Colonic mucosa (tissue), 4 donors: ENCODE measurements around the gene IL1RAPL2. TPM values are rescaled to one million over a fixed set of nuclear protein-coding genes. Genes with fewer than 3 reads are reported as not detected.

ENCODE experiments used
- DNase-seq: peaks from one replicate; pipeline ENCODE4 v3.0.0-alpha.2; 2020
- H3K27ac ChIP-seq: fragments of 200-600 bp; one replicate; pipeline ENCODE4 v1.8.0; 2021
- H3K27me3 ChIP-seq: fragments of 200-600 bp; one replicate; pipeline ENCODE4 v1.8.0; 2021
- H3K36me3 ChIP-seq: fragments of 200-600 bp; one replicate; pipeline ENCODE4 v1.8.0; 2021
- H3K4me1 ChIP-seq: fragments of 200-600 bp; one replicate; pipeline ENCODE4 v1.8.0; 2021; ENCODE audit warnings: mild to moderate bottlenecking
- H3K4me3 ChIP-seq: fragments of 200-600 bp; one replicate; pipeline ENCODE4 v1.8.0; 2021
- H3K9ac ChIP-seq, 2 donors: one replicate each; pipeline ENCODE4 v1.7.0; 2013; ENCODE audit warnings: control low read depth in 2 of 2, low read depth in 2 of 2, low read length in 2 of 2
- H3K9me3 ChIP-seq: fragments of 200-600 bp; one replicate; pipeline ENCODE4 v1.8.0; 2021
- CTCF ChIP-seq: fragments of 200-600 bp; IDR thresholded peaks from one replicate; pipeline ENCODE4 v1.8.0; 2022; ENCODE audit warnings: antibody characterized with exemption, mild to moderate bottlenecking
- intact Hi-C: fragments of 100-400 bp; cut with DNase I; formaldehyde crosslinking; loops from one replicate; pipeline ENCODE4 v1.14.1; 2022
- total RNA-seq, 2 donors: library from RNA; stranded (reverse); fragmentation: NEBNext Ultra II Directional in 1 of 2; extraction: Animal tissue kit (Norgen Biotek cat#: 25700) in 1 of 2; gene quantifications; one replicate each; pipeline ENCODE4 v1.2.1, GENCODE V29; 2021
- donor health status: healthy.
- donor health status: DM: no; HTN: no; CAD: no.
- donor health status: DM: no; HTN: no; CAD: no.

The IL1RAPL2 gene
- total RNA-seq, 2 donors from 2014 or later, result not detected

- H3K27me3 ChIP-seq, result no peaks in the 10 kb centered on the region
- H3K27ac ChIP-seq, result no peak overlapping the region
- intact Hi-C loops, result no loop called here
- no peak for TF ChIP-seq CTCF
- no peak overlapping the region for H3K9ac ChIP-seq
- H3K4me1 ChIP-seq, result no peaks in the 10 kb centered on the region
- H3K4me3 ChIP-seq, result no peak overlapping the region
- DNase-seq, result no peak
- H3K36me3 ChIP-seq, result no peaks in the 10 kb centered on the region
- no peaks in the 10 kb centered on the region for H3K9me3 ChIP-seq
Observed at GRCh38 chrX:105745863-105746262, 1179.9 kb downstream of the IL1RAPL2 start.

- no peak overlapping the region for H3K4me3 ChIP-seq
- no peaks in the 10 kb centered on the region for H3K4me1 ChIP-seq
- H3K27me3 ChIP-seq, result no peaks in the 10 kb centered on the region
- DNase-seq, result no peak
- no peak for TF ChIP-seq CTCF
- intact Hi-C loops, result no loop called here
- H3K9ac ChIP-seq, result no peak overlapping the region
- no peak overlapping the region for H3K27ac ChIP-seq
- H3K9me3 ChIP-seq, result no peaks in the 10 kb centered on the region
- H3K36me3 ChIP-seq, result no peaks in the 10 kb centered on the region
Observed at GRCh38 chrX:105752338-105752956, 1186.4 kb downstream of the IL1RAPL2 start.

GRCh38 chrX:105753411-105753810 lies 1187.4 kb downstream of the IL1RAPL2 start:
- no peak overlapping the region for H3K27ac ChIP-seq
- H3K36me3 ChIP-seq, result no peaks in the 10 kb centered on the region
- H3K9me3 ChIP-seq, result no peaks in the 10 kb centered on the region
- no peaks in the 10 kb centered on the region for H3K27me3 ChIP-seq
- intact Hi-C loops, result no loop called here
- no peak overlapping the region for H3K9ac ChIP-seq
- DNase-seq, result no peak
- TF ChIP-seq CTCF, result no peak
- H3K4me1 ChIP-seq, result no peaks in the 10 kb centered on the region
- no peak overlapping the region for H3K4me3 ChIP-seq

GRCh38 chrX:105754286-105754964 lies 1188.4 kb downstream of the IL1RAPL2 start:
- no peaks in the 10 kb centered on the region for H3K27me3 ChIP-seq
- no peak for DNase-seq
- no peaks in the 10 kb centered on the region for H3K36me3 ChIP-seq
- H3K27ac ChIP-seq, result no peak overlapping the region
- H3K4me3 ChIP-seq, result no peak overlapping the region
- intact Hi-C loops, result no loop called here
- no peaks in the 10 kb centered on the region for H3K9me3 ChIP-seq
- no peaks in the 10 kb centered on the region for H3K4me1 ChIP-seq
- no peak overlapping the region for H3K9ac ChIP-seq
- TF ChIP-seq CTCF, result no peak

- Histone ChIP-seq H3K4me3 (no peak overlapping the region), H3K9me3 (no peaks in the 10 kb centered on the region), H3K4me1 (no peaks in the 10 kb centered on the region), H3K36me3 (no peaks in the 10 kb centered on the region), H3K9ac (no peak overlapping the region), H3K27me3 (no peaks in the 10 kb centered on the region), H3K27ac (no peak overlapping the region)
- no peak for TF ChIP-seq CTCF
- no peak for DNase-seq
- intact Hi-C loops, result no loop called here
Observed at GRCh38 chrX:105755109-105755508, 1189.1 kb downstream of the IL1RAPL2 start.
